ENCODE results near the gene SLC35C1.
"Not testable (repeated sequence)": the region's sequence is repeated elsewhere in the genome, so short reads cannot be mapped to it uniquely, and the experiment has no call there.

The SLC35C1 gene

DNA sequence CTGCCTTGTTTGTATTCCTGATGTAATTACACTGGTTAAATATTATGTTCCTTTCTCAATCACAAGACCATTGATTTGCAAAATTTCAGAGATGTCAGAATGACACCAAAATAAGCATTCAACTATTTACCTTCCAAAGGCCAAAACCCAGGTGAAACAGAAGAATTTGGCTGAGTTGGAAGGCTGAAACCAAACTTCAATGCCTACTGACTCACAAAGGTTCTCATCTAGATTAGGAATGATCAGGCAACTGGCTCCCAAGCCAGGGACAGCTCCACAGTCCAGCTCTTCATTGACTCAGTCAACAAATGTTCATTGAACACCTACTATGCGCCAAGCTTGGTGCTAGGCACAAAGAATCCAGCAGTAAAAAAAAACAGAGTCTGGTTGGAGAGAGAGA, 13.4 kb upstream of the SLC35C1 start:
- DNase-seq = no peak

DNA sequence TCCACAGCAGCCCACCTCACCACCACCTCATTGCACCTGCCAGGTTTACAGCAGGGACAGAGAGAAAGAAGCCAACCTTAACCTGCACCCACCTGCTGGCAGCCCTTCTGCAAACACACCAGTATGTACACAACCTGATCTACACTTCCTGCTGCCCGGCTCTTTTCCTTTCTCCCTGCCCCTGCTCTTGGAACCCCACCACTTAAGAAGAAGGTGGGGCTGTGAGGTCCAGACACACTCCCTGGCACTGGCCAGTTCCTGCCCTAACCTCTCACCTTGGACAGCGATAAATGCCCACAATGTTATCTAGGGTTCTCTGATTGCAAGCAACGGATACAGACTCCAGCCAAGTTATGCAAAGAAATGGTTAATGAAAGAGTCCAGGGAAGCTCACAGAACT, 10.8 kb upstream of the SLC35C1 start:
- no peak for DNase-seq

DNA sequence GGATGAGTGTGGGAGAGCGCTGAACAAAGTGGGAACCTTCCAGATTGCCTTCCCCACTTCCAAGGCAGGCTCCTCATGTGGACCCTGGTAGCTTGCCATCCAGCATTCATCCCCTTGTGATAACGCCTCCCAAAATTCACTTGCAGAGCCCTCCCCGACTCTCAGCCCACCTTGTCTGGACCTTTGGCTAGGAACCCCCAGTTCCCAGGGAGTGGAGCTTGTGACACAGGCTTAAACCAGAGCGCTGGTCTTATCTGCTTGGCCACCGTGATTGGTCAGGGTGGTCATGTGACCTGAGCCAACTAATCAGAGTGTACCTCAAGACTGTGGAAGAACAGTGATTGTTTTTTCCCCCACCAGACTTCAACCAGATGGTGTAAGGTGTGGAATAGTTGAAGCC, 9.6 kb upstream of the SLC35C1 start:
- no peak for DNase-seq

DNA sequence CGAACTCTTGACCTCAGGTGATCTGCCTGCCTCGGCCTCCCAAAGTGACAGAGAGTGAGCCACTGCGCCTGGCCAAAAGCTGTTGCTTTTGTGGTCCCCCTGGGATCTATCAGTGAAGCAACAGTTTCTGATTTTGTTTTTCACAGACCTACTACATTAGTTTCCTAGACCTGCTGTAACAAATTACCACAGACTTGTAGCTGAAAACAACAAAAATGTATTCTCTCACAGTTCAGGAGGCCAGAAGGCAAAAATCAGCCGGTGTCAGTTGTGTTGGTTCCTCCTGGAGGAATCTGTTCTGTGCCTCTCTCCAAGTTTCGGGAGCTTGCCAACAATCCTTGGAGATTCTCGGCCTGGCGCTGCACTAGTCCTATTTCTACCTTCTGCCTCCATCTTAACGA, 8.5 kb upstream of the SLC35C1 start:
- no peak for DNase-seq

DNA sequence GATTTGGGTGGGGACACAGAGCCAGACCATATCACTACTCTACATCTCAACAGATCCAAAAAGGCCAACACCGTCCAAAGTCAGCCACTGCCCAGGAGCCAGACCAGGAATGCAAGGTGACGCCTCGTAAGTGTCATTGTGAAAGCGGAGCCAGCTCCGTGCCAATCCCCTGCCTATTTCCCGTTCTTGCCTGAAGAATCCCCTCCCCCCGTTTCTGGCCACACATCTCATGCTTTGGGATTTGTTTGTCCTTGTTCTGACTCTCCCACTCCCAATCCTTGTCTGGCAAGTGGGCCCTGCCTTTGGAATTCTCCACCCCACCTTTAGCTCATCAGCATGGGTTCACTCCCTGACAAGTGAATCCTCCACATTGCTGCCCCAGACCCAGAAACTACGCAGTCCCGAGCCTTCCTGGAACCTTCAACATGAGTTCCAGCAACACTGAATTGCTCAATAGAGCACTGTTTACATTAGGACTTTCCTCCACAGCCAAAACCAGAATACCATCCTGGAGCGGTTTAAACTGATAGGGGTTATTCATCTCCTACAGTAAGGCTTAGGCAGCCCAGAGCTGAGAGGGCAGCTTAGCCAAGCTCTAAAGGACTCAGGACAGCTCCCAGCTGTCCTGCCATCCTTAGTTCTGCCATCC, 6.0 kb upstream of the SLC35C1 start:
- DNase-seq = no peak

DNA sequence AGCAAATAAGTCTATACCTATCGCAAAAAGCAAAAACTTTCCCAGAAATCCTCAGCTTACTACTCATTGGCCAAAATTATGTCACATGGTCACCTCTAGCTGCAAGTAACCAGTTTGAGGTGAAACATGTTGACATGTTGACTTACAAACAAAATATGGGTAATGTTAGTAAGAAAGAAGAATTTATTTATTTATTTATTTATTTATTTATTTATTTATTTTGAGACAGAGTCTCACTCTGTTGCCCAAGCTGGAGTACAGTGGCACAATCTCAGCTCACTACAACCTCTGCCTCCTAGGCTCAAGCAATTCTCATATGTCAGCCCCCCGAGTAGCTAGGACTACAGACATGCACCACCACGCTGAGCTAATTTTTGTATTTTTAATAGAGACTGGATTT, 5.4 kb upstream of the SLC35C1 start:
- no peak for DNase-seq

DNA sequence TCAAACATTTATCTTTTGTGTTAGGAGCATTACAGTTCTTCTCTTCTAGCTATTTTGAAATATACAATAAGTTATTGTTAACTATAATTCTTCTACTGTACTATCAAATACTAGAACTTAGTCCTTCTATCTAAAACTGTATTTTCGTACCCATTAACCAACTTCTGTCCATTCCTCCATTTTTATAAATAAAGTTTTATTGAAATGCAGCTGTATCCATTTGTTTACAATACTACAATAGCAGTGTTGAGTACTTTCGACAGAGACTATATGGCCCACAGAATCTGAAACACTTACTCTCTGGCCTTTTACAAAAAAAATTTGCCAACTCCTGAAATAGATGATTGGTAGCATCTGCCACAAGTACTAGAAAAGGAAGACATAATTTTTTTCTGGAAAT, 4.7 kb upstream of the SLC35C1 start:
- no peak for DNase-seq

DNA sequence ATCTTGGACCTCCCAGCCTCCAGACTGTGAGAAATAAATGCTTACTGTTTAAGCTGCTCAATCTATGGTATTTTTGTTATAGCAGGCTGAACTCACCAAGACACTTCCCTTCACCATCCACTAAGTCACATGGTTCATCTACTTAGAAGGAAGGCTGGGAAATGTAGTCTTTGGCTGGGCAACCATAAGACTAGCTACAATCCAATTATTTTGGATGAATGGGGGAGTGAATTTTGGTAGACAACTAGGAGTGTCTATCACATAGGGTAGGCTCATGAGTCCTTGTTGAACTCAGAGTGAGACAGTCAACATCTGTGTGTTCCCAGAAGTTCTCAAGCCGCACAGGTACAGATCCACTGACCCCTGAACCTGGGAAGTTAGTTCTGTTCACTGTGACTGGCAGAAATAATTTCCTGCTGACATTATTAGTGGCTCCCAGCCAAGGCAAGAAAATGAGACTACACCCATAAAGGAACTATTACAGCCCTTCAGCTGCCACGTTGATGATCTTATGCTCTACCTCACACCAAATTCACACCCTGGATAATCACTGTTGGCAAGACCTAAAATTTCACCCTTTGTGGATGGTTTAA, 3.1 kb upstream of the SLC35C1 start:
- DNase-seq = no peak

DNA sequence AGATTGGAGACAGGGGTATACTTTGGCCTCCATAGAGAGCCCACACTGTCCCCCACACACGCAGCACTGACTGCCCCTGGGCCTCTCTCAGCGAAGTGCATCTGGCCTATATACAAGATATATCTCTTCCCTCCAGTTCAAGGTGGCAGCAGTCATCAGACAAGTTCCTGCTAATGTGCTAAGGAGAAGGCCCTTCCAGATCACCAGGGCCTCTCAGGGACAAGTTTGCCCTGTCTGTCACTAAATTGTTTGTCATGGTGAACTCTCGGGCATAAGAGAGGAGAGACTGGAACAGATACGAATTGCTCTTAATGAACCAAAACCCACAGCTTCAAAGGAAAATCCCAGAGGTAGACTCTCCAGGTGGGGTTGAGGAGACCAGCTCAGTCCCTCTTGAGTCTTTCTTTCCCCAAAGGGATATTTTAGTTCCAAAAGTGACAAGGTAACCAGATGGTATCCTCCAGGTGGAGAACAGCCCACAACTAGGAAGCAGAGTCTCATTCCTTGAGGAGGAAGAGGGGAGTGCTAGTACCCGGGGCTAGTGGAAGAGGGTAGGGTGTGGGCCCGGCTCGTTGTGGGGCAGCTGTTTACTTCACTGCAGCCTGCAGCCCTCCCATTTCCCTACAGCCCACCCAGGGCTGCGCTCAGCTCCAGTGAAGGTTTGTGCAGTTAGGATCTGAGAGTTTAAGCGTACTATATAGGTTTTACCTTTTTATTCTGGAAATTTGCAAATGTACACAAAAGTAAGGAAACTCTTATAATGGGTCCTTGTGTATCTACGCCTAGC, 2.2 kb upstream of the SLC35C1 start:
- DNase-seq = no peak

DNA sequence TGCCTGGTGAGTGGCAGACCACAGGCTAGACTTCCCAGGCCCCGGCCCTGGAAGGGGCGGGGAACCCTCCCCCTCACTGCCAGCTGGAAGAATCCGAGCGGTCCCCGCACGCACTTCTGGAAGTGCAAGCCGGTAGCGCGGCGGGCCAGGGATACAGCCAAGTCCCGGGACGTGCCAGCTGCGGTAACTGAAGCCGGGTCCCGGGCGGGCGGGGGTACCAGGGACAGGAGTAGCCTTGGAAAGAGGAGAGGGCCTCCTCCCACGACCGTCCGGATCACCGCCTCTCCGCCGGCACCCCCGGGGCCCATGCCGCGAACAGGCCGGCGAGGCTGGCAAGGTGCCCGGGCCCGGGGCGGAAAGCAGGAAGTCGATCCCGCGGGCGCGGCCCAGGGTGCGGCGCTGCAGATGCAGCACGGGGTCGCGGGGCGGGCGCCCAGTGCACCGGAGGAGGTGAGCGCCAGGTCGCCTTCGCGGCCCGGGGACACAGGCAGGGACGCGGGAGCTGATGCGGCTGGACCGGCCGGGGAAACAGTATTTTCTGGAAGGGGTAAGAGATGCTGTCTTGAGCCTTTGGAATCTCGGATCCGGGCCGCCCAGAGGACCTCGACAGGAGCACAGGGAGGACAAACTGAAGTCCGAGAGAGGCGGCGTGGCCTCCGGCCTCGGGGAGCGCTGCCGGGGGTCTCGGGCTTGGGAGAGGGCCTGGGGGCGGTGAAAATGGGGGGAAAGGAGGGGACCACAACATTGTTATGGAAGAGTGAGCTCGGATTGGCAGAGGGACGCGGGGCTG, 783 bp upstream of the SLC35C1 start:
- DNase-seq = peak; percentile 57

DNA sequence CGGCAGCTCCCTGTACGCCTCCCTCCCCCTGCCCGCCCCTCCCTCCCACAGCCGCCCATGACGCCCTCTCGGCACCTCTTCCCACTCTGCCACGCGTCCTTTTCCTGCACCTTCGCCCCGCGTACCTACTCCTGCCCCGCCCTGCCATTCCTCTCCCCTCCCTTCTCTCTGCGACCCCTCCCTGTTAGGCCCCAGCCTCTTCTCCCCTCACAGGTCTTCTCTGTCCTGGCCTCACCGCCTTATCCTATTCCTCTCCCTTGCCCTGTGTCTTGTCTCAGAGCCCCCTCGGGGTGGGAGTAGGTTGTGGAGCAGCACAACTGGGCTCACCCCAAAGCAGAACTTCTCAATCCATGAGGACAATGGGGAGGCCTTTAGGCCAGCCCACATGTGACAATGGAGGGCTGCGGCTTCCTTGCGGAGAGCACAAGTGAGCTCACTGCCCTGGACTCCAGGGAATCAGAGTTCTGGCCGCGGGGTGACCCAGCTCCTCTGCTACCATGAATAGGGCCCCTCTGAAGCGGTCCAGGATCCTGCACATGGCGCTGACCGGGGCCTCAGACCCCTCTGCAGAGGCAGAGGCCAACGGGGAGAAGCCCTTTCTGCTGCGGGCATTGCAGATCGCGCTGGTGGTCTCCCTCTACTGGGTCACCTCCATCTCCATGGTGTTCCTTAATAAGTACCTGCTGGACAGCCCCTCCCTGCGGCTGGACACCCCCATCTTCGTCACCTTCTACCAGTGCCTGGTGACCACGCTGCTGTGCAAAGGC, 539 bp downstream of the SLC35C1 start:
- DNase-seq = peak; percentile 78

DNA sequence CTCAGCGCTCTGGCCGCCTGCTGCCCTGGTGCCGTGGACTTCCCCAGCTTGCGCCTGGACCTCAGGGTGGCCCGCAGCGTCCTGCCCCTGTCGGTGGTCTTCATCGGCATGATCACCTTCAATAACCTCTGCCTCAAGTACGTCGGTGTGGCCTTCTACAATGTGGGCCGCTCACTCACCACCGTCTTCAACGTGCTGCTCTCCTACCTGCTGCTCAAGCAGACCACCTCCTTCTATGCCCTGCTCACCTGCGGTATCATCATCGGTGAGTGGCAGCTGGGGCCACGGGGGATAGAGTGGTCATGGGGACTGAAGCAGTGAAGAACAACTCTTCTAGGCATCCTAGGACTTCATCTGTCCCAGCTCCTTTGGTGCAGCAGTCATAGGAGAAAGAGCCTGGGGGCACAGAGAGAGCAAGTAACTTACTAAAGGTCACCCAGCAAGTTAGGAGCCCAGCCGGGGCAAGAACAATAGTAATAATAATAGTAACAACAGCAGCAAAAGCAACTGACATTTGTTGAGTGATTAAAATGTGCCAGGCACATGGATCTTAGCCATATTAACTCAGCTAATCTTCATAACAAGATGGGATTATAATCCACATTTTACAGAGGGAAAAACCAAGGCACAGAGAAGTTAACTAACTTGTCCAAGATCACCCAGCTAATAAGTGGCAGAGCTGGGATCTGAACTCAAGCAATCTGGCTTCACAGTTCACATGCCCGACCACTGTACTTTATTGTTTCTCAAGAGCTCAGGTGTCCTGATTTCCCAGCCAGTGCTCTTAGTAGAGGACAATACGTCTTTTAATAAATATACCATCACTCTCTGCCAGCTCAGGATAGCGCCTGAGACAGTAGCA, 1.4 kb downstream of the SLC35C1 start:
- DNase-seq = no peak

DNA sequence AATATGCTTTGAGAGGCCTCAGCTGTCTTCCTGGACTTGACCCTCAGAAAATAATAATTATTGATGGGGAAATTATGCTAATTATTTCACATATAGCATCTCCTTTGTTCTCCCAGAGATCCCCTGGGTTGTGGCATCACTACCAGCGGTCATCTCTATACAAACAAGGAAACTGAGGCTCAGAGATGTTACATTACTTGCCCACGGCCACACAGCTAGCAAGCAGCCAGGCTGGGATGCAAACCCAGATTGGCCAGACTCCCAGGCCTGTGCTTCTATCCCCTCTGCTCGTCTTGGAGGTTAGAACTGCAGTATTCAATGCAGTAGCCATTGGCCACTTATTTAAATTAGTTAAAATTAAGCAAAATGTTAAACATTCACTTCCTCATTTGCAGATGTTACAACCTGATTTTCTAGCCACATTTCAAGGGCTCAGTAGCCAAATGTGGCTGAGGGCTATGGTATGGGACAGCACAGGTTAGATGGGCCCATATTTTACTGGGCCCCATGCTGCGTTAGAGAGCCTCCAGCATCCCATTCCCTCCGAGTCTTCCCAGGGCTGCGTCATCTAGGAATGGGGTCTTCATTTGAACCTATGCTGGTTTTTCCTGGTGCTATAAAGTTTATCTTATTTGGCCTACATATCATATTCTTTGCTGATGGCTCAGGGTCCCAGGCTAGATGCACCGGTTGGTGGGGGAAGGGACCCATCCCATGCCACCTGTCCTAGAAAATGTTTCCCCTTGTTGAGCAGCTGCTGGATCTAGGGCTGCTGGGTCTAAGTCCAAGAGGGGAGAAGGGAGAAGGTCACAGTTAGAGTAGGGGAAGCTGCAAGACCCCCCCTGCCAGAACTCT, 2.2 kb downstream of the SLC35C1 start:
- DNase-seq = no peak

DNA sequence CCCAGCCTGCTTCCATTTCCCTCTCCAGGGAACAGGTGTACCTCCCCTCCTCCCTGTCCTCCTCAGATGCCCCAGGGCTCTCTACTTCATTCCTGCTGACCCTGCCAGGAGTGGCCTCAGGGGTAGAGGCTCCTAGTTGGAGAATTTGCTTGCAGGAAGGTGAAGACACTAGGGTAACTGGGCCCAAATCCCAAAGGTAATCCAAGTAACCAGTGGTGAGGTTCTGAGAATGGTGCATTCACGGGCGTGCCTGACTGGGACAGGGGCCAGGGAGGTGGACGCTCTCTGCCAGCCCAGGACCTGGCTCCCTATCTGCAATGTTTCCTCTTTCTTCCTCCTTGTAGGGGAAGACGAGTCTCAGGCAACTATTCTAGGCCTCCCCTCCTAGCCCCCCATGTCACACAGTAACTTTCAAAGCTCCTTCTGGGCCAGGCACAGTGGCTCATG, 2.9 kb downstream of the SLC35C1 start:
- DNase-seq = no peak

DNA sequence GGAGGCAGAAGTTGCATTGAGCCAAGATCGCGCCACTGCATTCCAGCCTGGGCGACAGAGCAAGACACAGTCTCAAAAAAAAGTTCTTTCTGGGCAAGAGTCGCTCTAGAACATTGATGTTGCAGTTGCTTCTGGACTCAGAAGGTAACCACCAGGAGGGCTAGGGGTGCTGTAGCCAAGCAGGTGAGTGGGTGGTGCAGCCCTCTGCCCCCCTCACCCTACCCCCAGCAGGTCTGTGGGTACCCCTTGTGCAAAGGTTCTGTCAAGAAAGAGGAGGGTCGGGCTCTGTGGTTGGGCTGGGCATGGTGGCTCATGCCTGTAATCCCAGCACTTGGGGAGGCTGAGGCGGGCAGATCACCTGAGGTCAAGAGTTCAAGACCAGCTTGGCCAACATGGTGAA, 3.5 kb downstream of the SLC35C1 start:
- DNase-seq = not testable (repeated sequence)

DNA sequence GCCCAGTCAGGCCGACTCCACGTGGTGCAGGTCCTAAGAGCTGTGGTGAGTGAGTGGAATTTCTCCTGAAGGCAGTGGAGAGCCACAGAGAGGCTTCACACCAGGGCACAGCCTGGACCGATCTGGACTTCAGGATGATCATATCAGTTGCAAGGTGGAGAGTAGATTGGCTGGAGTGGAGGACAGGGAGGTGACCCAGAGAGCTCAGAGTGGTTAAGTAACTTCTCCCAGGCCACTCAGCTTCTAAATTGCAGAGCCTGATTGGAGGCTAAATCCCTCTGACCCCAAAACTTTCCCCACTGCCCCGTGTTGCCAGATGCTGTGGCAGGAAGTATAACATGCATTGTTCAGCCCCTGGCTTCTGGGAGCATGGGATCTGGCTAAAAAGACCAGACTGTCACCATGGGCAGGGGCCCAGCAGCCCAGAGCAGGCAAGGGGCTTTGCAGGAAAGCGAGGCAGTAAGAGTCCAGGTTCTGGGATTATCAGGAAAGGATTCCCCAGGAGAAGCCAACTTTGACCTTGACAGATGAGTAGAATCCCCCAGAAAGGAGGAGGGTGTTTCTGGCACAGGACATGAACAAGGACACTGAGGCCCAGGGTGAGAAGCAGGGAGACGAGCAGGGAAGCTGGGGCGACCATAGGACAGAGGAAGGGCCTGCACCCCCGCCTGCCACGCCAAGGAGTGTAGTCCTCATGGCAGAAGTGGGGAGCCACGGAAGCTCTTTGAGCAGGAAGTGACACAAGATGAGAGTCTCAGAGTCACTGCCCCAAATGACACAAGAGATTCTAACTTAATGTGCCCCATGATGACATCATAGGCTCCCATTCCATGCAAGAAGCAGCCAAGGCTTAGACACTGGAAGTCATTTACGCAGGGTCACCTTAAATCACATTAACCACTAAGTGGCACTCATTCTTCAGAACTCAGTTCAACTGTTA, 4.8 kb downstream of the SLC35C1 start:
- no peak for DNase-seq

DNA sequence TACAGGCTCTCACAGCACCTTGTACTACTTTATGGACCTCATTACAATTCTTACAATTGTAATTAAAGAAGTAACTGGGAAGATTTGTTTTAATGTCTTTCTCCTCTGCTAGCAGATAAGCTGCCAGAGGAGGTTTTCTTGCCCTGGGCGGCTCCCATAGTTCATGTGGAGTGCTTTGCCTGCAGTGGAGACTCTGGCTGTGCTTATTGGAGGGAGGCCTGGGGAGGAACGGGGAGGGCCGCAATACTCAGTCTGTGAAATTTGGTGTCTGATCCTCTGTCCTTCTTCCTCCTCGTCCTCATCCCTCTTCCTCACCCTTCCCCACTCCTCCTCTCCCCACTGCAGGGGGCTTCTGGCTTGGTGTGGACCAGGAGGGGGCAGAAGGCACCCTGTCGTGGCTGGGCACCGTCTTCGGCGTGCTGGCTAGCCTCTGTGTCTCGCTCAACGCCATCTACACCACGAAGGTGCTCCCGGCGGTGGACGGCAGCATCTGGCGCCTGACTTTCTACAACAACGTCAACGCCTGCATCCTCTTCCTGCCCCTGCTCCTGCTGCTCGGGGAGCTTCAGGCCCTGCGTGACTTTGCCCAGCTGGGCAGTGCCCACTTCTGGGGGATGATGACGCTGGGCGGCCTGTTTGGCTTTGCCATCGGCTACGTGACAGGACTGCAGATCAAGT, 5.6 kb downstream of the SLC35C1 start:
- no peak for DNase-seq

DNA sequence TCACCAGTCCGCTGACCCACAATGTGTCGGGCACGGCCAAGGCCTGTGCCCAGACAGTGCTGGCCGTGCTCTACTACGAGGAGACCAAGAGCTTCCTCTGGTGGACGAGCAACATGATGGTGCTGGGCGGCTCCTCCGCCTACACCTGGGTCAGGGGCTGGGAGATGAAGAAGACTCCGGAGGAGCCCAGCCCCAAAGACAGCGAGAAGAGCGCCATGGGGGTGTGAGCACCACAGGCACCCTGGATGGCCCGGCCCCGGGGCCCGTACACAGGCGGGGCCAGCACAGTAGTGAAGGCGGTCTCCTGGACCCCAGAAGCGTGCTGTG, 6.1 kb downstream of the SLC35C1 start:
- DNase-seq = no peak
